Activated T-cell treated with anti-CD3 and anti-CD28 coated beads for 1 hour (primary cell): ENCODE measurements around the gene SMIM22.
"Not testable (repeated sequence)": the region's sequence is repeated elsewhere in the genome, so short reads cannot be mapped to it uniquely, and the experiment has no call there.

Experiments
- DNase-seq: peaks from one replicate; pipeline ENCODE4 v3.0.0-alpha.2; 2020; ENCODE audit warnings: low read depth

Gene SMIM22

DNA sequence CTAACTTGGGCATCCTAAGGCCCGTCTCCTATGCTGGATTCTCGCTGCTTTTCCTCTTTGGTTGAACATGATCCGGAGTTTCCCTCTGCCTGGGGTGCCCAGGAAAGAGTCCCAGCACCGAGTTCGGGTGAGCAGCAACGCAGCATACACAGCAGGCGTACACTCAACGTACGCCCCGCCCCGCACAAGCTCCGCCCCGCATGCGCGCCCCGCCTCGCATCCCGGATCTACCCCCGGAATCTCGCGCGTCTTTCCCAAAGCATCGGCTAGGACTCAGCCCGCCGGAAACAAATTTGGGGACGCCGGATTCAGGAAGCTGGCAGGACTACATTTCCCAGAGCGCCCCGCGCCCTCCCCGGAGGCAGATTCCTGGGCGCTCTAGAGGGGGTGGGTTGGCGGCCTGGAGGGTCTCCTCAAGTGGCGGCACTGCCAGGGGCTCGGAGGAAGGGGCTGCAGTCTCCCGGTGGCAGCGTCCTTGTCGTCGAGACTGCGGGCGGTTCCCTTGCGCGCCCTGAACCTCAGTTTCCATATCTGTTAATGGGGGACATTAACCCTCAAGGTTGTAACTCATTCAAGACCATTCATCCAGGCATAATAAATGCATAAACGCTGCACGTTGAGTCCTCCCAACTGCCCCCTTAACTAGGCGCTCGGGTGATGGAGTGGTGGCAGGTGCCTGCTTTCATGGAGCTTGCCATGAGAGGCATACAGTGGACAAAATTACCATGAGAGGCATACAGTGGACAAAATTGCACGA is 26.4 kb upstream of the SMIM22 start:
- DNase-seq: peak; percentile 74

DNA sequence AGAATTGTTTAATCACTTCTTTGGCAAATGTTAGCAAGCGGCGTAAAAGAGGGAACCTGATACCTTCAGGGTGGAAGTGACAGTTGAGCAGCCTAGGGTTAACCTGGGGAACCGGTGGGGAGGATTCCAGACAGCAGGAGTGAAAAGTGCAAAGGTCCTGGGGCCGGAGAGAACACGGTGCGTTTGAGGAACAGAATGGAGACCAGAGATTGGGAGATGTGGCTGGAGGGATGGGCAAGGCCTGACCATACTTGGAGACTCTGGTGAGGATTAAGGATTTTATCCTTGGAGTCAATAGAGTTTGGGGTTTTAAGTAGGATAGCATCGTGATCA is 25.9 kb upstream of the SMIM22 start:
- no peak for DNase-seq

DNA sequence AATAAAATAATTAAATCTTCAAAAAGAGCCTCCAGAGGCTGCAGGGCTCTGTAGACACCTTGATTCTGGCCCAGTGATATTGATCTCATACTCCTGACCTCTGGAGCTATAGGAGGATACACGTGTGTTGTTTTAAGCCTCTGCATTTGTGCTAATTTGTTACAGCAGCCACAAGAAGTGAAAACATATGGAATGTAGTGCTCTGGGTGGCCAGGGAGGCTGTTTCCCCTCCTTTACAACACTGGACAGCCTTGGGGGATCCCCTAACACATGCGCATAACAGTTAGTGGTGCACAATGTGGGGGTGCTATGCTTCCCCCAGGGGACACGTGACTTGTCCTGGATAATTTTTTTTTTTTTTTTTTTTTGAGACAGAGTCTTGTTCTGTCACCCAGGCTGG is 23.5 kb upstream of the SMIM22 start:
- no peak for DNase-seq

DNA sequence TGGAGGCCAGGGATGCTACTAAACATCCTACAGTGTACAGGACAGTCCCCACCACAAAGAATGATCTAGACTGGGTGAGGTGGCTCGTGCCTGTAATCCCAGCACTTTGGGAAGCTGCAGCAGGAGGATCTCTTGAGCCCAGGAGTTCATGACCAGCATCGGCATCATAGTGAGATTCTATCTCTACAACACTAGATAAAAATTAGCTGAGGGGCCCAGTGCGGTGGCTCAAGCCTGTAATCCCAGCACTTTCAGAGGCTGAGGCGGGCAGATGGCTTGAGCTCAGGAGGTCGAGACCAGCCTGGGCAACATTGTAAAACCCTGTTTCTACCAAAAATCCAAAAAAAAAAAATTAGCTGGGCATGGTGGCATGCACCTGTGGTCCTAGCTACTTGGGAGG is 22.8 kb upstream of the SMIM22 start:
- no peak for DNase-seq

DNA sequence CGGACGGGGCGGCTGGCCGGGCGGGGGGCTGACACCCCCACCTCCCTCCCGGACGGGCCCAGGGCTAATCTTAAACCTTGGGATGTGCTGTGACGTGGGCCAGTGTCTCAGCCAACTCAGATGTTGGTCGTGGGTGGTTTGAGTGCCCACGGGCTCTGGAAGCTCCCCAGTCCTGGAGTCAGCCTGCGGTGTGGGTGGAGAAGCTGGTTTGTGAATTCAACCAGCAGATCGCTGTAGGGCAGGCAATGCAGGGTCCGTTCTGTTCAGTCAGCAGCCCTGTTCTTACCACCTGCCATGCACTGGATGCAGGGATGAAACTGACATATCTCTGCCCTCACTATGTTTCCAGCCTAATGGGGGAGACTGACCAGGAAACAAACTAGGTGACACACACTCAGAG is 20.2 kb upstream of the SMIM22 start:
- DNase-seq: no peak

DNA sequence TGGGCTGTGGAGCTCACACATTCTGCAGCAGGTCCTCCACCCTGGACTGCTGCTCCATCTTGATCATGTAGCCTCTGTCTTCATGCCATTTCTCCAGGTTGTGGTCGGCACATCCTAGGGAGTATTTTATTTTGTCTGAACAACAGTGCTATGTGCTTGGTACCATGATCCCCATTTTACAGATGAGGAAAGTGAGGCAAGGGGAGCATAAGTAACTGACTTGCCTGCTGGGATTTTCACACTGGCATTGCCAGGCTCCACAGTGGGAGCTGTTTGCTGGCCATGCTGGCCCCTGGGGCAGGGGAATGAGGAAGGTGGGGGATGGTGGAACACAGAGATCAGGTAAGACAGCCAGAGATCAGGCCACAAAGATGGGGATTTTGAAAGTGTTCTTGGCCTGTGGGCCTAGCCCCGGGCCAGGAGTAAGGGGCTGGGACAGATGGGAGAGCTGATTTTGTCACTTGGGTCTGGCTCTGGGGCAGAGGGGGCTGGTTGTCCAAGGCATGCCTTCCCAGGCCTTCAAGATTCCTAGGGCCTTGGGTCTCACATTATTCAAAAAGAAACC is 18.9 kb upstream of the SMIM22 start:
- DNase-seq: no peak

DNA sequence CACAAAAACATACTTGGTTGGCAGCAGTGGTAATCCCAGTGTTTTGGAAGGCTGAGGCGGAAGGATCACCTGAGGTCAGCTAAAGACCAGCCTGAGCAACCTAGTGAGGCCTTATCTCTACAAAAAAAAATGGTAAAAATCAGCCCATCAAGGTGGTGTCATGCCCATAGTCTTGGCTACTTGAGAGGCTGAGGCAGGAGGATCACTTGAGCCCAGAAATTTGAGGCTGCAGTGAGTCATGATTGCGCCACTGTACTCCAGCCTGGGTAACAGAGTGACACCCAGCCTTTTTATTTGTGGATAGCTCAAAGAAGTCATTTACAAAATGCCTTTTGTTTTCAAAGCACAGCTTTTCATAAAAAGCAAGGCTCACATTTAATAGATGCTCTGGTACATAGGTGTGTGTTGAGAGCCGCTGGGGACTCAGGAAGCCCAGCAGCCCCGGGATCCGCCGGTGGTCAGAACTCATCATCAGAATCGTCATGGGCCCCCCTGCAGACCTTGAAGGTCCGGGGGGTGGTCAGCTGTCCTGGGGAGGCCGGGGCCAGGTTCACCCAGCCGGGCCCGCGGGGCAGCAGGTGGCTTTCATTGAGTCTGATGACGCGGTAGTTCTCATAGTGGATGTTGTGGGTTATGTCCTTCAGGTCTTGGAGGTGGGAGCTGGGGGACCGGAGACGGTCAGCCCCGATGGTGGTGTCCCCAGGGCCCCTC is 17.7 kb upstream of the SMIM22 start:
- DNase-seq: no peak

DNA sequence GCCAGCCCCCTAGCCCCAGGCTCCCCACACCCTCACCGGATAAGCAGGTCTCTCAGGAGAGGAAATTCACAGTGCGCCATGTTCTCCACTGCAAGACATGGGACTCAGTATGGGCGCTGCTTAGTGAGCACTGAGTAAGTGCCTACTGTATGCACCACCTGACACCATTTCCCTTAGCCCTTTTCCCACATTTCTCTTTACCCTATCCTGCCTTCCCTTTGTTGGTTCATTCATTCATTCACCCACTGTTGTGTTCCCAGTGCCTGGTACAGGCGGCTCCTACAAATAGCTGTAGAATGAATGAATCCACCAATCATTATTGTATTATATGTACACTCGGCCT is 17.1 kb upstream of the SMIM22 start:
- DNase-seq: no peak

DNA sequence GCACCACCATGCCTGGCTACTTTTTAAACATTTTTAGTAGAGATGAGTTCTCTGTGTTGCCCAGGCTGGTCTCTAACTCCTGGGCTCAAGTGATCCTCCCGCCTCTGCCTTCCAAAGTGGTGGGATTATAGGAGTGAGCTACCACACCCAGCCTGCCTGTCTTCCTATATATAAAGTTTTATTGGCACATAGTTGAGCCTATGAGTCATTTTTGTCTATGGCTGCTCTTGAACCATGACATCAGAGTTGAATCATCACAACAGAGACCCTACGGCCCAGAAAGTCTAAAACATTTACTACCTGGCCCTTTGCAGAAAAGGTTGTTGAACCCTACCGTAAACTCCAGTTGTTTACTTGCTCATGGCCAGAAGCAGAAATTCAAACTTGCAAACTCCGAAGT is 14.9 kb upstream of the SMIM22 start:
- no peak for DNase-seq

DNA sequence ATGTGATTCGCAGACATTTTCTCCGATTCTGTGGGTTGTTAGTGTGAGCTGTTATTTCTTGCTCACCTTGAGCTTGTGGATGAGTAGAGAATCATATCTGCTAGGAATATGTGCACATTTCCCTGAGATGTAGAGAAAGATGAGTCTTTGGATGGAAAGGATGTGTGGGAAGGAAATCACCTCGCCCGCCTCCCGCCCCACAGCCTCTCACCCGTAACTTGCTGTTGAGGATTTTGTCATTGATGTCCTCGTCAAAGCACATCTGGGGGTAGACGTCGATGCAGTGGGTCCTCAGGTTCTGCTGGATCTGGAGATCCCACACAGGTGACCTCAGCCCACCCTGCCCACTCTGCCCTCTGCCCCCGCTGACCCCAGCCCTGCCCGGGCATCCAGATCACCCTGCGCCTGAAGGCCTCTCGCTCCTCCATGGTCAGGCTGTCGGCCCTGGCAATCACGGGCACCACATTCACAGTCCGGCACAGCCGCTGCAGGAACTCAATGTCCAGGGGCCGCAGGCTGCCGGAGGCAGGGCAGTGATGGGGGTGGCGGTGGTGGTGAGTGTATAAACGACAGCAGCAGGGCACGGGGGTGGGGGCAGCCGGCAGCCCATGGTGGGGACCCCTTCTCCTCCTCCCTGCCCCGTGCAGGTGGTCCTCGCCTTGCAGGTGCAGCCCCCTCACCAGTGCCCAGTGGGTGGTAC is 11.8 kb upstream of the SMIM22 start:
- DNase-seq: no peak

DNA sequence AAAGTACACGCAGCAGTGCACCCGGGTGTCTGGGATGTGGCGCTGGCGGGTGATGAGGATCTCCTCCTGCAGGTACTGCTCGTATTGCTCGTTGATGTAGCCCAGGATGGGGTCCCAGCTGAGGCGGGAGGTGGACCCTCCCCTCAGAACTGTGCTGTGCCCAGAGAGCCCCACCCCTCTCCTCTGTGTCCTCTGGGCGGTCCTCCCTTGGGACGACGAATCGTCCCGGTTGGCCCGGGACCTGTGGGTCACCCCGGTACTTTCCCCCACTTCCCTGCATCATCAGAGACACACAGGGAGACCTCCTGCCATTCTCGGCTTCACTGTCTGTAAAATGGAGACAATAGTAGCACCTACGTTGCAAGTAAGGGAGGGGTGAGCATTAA is 11.2 kb upstream of the SMIM22 start:
- no peak for DNase-seq

DNA sequence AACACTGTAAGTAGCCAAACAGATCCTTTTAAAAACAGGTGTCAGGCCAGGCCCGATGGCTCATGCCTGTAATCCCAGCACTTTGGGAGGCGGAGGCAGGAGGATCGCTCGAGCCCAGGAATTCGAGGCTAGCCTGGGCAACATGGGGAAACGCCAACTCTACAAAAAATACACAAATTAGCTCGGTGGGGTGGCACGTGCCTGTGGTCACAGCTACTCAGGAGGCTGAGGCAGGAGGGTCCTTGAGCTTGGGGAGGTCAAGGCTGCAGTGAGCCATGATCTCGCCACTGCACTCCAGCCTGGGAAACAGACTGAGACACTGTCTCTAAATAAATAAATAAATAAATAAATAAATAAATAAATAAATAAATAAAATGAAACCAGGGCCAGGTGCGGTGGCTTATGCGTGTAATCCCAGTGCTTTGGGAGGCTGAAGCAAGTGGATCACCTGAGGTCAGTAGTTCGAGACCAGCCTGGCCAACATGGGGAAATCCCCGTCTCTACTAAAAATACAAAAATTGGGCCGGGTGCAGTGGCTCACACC is 10.7 kb upstream of the SMIM22 start:
- not testable (repeated sequence) for DNase-seq

DNA sequence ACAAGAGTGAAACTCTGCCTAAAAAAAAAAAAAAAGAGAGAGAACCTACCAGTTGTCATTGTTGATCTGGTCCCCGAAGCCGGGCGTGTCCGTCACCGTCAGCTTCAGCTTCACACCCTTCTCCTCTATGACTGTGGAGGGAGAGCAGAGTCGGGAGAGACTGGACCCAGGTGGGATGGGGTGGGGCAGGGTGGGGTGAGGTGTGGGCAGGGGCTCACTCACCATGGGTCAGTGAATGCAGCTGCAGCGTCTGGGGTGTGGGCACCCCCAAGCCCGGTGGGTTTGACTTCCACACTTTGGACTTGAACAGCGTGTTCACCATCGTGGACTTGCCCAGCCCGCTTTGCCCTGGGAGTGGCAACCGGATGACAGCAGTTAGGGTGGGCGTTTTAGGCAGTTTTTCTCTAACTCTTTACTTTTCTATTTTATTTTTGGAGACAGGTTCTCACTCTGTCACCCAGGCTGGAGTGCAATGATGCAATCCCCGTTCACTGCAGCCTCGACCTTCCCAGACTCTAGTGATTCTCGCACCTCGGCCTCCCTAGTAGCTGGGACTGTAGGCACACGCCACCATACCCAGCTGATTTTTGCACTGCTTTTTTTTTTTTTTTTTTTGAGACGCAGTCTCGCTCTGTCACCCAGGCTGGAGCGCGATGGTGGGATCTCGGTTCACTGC is 9.3 kb upstream of the SMIM22 start:
- no peak for DNase-seq

DNA sequence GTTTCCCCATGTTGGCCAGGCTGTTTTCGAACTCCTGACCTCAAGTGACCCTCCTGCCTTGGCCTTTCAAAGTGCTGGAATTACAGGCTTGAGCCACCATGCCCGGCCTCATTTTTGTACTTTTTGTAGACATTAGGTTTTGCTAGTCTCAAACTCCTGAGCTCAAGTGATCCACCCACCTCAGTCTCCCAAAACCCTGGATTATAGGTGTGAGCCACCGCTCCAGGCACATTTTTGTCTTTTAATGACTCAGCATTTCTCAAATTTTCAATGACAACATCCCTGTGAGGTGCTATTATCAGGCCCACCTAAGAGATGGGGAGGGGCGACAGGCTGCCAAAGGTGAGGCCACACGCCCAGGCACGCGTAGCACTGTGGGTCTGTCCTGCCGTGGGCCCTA is 8.1 kb upstream of the SMIM22 start:
- DNase-seq: no peak

DNA sequence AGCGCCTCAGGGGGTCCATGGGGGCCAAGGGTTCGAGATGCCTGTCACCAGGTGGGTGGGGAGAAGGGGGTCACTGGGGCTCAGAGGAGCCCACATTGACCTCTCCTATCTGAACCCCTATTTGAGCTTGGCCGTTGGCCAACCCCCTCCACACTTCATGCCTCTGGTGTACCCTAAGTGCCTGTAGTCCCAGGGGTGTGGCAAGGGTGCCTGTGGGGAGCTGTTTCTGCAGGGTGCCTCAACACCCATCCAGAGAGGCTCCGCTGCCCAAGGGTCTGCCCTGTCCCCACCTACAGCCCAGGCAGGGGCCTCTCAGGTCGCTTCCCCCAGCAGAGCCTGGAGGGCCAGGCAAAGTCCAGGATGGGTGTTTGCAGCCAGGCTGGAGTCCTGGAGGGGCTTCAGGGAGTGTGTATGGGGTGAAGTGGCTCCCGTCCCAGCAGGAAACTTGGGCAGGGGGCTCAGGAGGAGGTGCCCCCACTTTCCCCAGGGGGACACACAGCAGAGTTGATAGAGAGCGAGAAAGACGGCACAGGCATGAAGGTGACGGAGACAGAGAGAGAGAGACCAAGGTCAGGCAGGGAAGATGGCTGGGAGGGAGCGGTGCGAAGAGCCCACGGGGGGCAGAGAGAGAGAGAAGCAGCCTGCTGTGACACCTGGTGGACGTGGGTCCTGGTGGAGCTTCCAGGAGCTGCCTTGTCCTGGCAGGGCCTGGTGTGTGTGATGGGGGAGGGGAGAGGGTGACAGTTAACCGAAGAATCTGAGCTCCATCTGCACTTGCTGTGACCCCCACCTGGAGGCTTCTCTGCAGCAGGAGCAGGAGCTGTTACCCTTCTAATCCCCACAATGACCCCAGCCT is 7.3 kb upstream of the SMIM22 start, which contains the start of gene SEPTIN12:
Gene SEPTIN12 (minus strand): TSS at position 719 of the 856 bp plus-strand sequence. CDS start 700 bp downstream, at position 19.
- DNase-seq: no peak

DNA sequence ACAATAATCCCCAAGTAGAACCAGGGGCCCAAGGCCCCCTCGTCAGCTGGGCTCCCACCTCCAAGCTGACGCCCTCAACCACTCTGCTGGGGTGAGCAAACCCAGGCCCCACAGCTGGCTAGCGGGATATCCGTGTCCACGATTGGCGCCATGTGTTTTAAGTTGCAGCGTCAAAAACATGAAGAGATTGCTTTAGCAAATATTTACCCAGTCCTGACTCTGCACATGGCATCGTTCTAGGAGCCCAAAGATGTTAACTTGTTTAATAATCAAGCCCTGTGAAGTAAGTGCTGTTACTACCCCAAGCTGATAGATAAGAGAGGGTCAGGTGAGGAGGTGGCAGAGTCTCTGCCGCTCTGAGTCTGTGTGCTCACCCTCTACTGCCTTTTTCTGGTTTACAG is 6.7 kb upstream of the SMIM22 start:
- no peak for DNase-seq

DNA sequence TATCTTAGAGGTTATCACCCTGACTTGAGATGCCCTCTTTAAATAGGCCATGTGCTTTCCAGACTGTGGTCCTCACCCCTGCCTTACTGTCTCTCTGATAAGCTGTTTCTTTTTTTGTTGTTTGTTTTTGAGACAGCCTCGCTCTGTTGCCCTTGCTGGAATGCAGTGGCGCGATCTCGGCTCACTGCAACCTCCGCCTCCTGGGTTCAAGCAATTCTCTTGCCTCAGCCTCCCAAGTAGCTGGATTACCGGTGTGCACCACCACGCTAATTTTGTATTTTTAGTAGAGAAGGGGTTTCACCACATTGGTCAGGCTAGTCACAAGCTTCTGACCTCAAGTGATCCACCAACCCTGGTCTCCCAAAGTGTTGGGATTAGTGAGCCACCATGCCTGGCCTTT is 6.3 kb upstream of the SMIM22 start:
- DNase-seq: no peak

DNA sequence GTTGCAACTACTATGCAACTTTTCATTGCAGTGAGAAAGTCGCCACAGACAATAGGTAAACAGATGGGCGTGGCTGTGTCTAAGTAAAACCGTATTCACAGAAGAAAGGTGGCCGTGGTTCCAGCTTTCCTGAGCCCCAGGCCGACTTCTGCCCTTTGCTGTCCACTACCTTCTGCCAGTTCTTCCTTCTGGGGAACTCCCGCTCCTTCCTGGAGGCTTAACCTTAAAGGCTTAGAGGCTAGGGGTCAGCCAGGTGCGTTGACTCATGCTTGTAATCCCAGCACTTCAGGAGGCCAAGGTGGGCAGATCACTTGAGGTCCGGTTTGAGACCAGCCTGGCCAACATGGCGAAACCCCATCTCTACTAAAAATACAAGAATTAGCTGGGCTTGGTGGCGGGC is 4.9 kb upstream of the SMIM22 start:
- DNase-seq: no peak

DNA sequence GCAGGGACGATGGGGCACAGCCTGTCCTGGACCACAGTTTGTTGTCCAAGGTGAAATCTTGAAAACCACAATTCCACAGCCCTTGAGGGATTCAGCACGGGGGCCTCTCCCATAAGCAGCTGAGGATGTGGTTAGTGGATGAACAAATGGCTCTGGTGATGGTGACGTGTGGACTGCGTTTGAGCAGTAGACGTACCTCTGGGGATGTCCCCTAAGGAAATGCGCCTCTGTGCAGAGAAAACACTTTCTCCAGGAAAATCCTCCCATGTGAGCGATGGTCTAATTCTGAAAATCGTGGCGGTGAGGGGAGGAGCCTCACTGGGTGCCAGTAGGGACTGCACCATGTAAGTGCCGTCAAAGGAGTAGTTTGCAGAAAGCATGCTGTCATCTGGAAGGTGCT is 4.3 kb upstream of the SMIM22 start:
- DNase-seq: no peak

DNA sequence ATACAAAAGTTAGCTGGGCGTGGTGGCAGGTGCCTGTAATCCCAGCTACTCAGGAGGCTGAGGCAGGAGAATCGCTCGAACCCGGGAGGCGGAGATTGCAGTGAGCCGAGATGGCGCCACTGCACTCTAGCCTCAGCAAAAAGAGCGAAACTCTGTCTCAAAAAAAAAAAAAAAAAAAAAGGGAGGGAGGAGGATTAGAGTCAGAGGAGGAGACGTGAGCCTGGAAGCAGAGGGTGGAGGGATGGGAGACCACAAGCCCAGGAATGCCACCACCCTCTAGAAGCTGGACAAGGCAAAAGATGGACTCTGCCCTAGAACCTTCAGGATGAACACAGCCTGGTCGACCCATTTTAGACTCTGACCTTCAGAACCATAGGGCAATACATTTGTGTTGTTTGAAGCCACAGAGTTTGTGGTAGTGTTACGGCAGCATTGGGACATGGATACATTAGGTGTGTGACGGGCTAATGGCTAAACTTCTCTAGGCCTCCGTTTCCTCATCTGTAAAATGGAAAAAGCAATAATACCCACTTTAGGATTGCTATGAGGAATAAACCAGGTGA is 2.1 kb upstream of the SMIM22 start:
- no peak for DNase-seq
